HG03159 (cell line): ENCODE results near the gene WDR59.
"Not testable (repeated sequence)": the region's sequence is repeated elsewhere in the genome, so short reads cannot be mapped to it uniquely, and the experiment has no call there.

Source experiments
- ATAC-seq: cut with Tn5 transposase; IDR thresholded peaks from one replicate; pipeline ENCODE4 v1.9.1; 2021; ENCODE audit warnings: mild to moderate bottlenecking, moderate library complexity; ENCODE audit not compliant: unreplicated experiment

The WDR59 gene

DNA sequence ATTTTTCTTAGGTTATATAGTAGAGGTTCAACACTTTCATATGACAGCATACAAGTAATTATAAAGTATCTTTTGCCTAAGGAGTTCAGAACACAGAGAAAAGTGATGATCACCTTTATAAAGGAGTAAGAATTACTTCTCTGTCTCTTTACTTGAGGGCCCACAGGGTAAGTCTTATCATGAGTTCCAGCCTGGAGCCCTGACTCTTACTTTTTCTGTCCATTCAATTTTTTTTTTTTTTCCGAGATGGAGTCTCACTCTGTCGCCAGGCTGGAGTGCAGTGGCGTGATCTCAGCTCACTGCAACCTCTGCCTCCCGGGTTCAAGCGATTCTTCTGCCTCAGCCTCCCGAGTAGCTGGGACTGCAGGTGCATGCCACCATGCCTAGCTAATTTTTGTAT is 28.2 kb upstream of the WDR59 start:
- ATAC-seq = not testable (repeated sequence)

- no peak for ATAC-seq
Measured at GRCh38 chr16:75012380-75013081, 27.6 kb upstream of the WDR59 start.

- peak; percentile 64 for ATAC-seq
Measured at GRCh38 chr16:75011634-75012307, 26.8 kb upstream of the WDR59 start.

GRCh38 chr16:75010427-75010826 is 25.5 kb upstream of the WDR59 start:
- ATAC-seq = no peak

DNA sequence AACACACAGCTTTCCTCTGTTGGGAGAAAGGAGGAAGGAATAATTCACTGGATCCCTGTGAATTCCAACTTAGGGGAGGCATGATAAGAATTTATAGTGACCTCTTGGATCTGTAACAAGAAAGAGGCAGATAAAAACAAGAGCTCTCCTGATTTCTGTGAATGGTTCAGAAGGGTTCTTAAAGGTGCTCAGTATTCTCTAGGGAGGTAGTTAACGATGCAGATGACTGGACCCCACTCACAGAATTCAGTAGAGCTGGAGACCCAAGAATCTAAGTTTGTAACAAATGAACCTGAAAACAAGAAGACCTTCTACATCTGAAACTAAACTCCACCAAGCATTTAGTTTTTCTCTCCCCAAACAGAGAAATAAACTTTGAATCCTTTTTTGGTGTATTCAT is 22.5 kb upstream of the WDR59 start:
- ATAC-seq = no peak

- no peak for ATAC-seq
Measured at GRCh38 chr16:75005697-75006096, 20.8 kb upstream of the WDR59 start.

DNA sequence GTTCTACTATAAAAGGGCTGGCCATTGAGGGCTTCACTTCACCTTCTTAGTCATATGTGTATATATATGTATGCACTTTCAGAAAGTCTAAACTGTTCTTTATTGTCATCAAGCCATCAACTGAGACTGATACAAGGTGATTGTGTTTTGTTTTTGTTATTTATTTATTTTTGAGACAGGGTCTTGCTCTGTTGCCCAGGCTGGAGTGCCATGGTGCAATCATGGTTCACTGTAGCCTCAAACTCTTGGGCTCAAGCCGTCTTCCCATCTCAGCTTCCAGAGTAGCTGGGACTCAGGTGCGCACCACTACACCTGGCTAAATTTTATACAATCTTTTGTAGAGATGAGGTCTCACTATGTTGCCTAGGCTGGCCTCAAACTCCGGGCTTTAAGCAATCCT is 19.5 kb upstream of the WDR59 start:
- no peak for ATAC-seq

- no peak for ATAC-seq
Measured at GRCh38 chr16:75003931-75004330, 19.0 kb upstream of the WDR59 start.

GRCh38 chr16:75002474-75002873 is 17.6 kb upstream of the WDR59 start:
- no peak for ATAC-seq

DNA sequence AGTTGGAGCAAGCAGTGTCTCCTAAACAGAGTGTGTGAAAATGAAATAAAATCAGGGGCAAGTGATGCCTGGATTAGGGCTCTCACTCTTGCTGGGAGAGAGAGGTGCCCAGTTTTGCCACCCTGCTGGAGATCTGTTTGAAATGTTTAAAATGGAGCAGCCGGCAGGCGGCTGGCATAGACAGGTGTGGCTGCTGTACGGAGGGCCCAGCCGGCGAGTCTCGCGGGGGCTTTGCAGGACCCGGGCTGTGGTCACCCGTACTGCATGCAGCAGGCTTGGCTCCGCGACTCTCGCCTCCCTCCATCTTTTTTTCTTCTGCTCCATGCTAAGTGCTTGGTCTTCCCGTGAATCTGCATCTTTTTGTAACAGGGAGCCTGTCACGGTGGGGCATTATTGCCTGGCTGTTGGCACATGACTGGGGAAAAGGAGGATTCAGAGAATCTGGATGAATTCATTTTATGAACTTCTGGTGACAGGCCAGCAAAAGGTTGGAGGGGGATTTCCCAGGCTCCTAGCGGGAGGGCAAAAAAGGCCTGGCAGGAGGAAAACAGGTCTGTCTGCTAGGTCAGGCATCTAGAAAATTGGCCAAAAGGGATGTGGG is 15.7 kb upstream of the WDR59 start:
- no peak for ATAC-seq

DNA sequence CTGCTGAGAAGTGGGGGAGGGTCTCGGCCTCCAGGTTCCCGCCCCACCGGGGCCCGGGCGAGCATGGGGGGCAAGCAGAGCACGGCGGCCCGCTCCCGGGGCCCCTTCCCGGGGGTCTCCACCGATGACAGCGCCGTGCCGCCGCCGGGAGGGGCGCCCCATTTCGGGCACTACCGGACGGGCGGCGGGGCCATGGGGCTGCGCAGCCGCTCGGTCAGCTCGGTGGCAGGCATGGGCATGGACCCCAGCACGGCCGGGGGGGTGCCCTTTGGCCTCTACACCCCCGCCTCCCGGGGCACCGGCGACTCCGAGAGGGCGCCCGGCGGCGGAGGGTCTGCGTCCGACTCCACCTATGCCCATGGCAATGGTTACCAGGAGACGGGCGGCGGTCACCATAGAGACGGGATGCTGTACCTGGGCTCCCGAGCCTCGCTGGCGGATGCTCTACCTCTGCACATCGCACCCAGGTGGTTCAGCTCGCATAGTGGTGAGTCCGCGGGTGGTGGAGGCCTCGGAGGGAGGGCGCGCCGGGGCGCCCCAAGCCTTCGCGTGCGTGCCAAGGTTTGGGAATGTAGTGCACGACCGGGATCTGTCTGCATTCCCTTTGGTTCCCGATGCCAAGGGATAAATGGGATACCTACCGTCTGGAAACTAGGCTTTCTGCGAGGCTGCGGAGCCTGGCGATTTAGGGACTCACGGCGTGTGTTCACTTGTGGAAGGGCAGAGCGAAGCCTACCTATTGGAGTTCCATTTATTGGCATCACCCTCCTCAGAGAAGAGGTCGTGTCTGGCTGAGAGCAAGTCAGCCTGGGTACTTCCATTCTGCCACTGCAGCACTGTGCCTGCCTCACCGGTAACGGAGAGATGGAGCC is 14.9 kb upstream of the WDR59 start:
- no peak for ATAC-seq

DNA sequence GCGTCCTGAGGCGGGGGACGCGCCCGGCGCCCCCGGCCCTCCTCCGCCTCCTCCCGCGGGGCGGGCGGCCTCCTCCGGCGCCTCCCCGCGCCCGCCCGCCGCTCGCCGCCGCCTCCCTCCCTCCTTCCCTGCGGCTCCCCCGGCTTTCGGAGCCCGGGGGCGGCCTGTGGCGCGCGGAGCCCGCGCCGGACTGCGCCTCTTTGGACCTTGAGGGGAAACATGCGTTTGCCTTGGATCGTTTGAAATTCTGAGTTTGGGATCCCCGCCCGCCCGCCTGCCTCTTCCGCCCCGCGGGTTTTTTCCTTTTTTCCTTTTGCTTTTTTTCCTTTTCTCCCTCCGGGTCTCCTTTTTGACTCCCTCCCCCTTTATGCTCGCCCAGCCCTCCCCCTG is 14.3 kb upstream of the WDR59 start:
- ATAC-seq = peak; percentile 26

DNA sequence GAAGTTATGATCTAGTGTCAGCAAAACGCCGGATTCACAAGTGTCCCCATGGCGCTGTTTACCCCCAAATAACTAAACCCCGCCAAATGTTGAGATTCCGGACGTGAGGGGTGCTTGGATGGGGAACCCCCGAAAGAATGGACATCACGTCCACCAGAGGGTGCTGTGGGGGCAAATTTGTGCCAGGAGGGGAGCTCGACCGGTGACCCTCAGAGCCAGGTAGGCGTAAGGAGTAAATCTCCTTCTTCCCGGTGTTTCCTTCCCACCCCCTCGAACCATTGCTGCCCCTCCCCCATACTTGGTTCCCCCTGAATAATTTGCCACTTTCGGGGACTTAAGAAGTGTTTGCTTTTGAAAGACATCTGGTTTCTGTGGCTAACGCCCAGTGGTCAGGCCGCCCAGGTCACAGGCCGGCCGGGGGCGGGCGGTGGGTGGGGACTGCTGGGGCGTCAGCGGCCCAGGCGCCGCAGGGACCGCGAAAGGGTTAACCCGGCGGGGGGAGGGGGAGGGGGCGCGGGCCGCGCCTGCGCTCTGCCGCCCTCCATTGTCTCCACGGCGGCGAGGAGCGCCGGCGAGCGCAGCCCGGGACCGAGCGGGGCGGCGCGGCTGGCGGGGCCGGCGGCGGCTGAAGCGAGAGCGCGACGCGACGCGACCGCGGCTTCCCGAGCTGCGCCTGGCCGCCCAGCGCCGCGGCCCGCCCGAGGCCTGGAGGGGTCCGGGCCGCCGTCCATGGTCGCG is 13.7 kb upstream of the WDR59 start, which contains the start of gene ZNRF1:
Gene ZNRF1 (plus strand): TSS at position 544 of the 738 bp plus-strand sequence. CDS start 648 bp downstream, outside the sequence.
- peak; percentile 53 for ATAC-seq

DNA sequence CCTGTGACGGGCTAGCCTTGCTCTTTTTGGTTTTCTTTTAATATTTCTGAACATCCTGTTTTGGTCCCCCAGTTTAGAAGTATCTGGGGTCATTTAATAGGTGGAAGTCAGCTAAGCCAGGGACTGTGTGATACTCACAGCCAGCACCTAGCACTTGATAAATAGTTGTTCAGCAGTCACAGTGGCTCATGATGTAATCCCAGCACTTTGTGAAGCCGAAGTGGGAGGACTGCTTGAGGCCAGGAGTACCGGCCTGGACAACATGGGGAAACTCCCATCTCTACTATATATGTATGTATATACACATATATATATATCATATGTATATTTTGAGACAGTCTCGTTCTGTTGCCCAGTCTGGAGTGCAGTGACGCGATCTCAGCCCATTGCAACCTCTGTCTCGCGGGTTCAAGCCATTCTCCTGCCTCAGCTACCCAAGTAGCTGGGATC is 12.1 kb upstream of the WDR59 start:
- no peak for ATAC-seq

- no peak for ATAC-seq
Measured at GRCh38 chr16:74995986-74996385, 11.1 kb upstream of the WDR59 start.

DNA sequence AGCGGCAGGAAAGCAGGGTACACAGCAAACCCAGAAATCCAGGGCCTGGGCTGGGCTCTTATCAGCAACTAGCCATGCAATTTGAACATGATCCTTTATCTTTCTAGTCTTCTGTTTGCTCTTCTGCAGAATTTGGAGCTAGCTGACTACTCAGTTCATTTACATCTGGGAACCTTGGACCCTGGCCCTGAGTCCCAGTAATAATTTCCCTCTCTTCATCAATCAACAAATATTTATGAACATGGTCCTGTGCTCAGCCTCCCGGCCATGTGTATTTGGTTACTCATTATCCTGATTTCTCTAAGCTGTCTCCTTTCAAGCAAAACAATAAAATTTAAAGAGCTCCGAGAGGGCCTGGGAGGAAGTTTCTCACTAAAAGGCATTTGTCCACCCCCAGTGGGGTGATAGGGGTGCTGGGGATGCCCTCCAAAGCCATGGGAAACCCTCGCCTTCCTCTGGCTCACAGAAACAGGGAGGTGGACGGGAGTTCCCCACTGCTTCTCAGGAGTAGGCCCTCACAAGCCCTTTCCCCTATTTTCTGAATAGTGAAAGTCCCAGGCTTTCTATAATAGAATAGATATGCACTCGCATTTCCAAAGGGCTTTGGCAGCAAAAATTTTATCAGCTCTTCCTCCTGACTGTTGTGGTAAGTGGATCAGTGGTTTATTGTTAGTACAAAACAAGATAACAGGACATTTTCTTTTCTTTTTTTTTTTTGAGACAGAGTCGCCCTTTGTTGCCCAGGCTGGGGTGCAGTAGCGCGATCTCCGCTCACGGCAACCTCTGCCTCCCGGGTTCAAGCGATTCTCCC is 6.9 kb upstream of the WDR59 start:
- no peak for ATAC-seq

DNA sequence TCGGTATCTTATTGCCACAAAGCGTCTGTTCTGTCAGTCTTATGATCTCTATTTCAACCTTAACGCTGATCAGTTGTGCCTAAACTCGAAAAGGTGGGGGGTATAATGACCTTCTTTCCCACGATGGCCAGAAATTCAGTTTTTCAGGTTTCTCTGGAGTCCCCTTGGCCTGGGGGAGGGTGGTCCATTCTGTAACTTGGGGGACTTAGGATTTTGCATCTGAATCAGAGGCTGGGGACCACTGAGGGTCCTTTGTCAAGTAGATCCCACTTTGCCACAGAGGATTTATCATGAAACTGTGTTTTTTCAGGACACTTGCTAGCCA is 6.3 kb upstream of the WDR59 start:
- no peak for ATAC-seq

DNA sequence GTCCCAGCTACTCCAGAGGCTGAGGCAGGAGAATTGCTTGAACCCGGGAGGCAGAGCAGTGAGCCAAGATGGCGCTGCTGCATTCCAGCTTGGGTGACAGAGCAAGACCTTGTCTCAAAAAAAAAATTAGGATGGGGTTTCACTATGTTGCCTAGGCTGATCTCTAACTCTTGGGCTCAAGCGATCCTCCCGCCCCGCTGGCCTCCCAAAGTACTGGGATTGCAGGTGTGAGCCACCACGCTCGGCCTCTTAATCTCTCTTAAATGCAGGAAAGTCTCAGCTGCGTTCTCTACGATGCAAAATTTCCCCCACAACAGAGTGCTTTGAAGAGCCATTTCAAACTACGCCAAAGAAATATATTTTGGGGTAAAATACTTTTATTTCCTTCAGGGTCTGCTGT is 5.9 kb upstream of the WDR59 start:
- no peak for ATAC-seq

GRCh38 chr16:74989864-74990263 is 4.9 kb upstream of the WDR59 start:
- not testable (repeated sequence) for ATAC-seq
